ENCODE data around the gene NRAP.
A peak's percentile ranks its signal among the peaks of the same experiment; 100 is the strongest.

NRAP gene

GRCh38 chr10:113609704-113610108 lies 54.1 kb downstream of the NRAP start:
- DNase-seq (ENCODE audit: low spot score), result no peak

DNA sequence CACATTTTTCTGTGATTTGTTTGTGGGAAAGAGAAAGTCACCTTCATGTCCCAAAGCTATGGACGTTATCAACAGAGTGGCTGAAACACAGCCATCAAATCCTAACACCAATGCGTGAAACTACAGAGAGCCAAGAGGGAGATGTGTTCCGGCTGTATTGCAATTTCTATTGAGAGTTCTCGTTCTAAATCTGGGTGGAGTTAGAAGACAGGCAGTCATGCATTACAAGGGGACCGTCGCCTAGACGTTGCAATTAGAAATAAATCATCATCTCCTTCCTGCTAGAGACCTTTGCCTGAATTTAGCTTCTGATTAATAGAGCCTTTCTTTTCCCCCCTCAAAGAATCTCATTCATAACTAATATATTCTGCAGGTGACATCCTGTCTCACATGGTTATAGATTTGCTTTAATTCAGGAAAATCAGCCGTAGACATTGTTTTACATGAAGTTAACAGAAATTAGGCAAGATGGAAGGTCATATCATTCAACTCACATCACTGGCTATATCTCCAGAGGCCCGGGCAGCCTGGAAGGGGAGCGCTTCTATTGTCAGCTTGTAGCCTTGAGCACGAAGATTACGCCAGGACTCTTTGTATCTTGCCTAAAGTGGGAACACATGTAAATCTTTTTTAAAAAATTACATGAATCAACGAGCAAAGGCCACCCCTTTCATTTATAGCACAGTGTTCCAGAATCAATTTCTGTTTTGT lies 58.4 kb downstream of the NRAP start:
- DNase-seq (ENCODE audit: low spot score), result no peak

DNA sequence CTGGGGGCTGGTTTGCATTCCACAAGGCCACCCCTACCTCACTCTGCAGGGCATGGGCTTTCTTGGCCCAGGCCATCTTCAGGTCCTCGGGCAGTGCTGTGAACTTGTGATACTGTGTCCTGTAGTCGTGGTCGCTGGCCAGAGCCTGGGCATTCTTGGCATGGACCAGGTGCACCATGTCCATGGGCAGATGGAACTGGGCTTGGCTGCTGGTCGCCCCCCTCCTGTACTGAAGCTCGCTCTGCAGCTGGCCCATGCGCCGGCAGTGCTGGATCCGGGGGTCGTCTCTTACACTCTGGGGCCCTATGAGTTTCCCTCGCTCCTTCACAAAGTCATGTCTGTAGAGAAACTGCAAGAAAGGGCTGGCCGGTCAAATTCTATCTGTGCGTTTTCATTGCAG lies 59.3 kb downstream of the NRAP start:
- DNase-seq (ENCODE audit: low spot score), result no peak

DNA sequence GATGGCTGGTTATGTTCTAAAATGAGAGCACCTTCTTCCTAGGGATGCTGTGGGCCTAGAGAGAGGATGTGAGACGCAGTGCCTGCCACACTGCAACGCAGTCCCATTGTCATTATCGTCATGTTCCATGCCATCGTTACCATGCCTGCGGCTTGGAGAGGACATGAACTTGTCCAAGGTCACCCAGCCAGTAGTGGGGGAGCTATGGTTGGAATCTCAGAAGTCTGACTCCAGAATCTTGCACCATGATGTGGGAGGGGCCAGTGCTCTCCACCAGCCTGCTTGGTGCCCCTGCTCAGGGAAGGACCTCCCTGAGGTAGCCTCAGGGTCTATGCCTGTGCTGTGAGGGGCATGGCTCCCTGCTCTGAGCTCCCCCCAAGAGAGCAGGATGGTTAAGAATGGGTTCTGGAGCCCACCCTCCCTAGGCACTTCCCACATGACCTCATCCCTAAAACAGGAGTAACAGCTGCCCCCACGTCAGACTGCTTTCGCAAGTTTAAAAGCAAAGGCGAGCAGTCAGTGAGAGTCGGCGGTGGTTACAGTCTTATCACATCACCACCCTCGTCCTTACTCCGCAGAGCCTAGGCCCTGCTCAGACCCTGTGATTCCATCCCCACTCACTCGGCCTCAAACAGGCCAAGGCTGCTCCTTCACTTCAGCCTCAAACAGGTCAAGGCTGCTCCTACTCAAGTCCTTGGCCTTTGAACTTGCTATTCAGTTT lies 60.6 kb downstream of the NRAP start:
- no peak for DNase-seq (ENCODE audit: low spot score)

GRCh38 chr10:113600569-113600968 lies 63.3 kb downstream of the NRAP start:
- DNase-seq (ENCODE audit: low spot score), result no peak

GRCh38 chr10:113594652-113595051 lies 69.2 kb downstream of the NRAP start:
- no peak for DNase-seq (ENCODE audit: low spot score)

GRCh38 chr10:113592380-113592779 lies 71.5 kb downstream of the NRAP start:
- DNase-seq (ENCODE audit: low spot score), result no peak

DNA sequence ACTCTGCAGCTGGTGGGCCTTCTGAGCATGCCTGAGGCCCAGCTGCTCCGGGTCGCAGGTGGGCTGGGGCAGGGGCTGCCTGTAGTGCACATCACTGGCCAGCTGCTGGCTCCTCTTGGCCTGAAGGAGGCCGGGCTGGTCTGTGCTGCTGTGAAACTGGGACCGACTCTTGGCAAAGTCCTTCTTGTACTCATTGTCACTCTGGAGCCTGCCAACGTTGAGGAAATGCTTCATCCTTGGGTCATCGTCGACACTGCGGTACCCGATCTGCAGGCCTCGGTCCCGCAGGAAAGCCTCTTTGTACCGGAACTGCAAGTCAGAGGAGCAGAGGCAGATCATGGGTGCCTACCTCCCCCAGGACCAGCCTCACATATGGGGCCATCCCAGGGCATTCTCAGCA lies 73.3 kb downstream of the NRAP start:
- DNase-seq (ENCODE audit: low spot score), result no peak

- DNase-seq (ENCODE audit: low spot score), result no peak
These were observed 74.6 kb downstream of the NRAP start for GRCh38 chr10:113589201-113589770.

- DNase-seq (ENCODE audit: low spot score), result no peak
These were observed 77.9 kb downstream of the NRAP start for GRCh38 chr10:113585949-113586348.

DNA sequence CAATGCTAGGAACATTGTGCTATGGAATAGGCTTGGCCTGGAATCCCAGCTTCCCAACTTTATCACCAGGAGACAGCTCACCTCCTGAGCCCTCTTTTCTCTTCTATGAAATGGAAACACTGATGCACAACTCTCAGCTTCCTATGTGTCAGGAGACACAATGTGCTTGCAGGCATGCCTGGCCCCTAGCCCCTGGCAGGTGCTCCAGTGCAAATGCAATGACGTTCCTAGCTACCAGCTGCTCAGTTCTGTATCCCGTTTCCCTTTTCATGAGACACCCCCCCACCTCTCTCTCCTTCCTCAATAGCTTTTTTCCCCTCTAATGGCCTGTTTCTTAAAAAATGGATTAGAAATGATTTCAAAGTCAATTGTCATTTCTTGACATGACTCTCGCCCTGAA lies 80.3 kb downstream of the NRAP start:
- no peak for DNase-seq (ENCODE audit: low spot score)

DNA sequence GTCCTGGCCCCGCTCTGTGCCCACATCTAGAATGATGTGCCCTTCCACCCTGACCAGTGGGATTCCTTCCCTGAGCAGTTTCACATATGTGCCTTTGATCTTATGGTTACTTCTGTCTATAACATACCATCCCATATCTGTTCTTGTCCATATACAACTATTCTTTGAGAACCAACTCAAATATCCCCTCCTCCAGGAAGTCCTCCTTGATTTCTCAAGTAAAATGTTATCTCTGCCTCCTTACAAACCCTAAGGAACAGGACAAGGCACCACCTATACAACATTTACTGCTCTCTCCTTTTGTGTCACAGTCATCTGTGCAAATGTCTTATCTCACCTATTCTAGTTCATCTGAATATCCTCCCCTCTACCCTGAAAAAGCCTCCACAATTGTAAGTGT lies 82.7 kb downstream of the NRAP start:
- no peak for DNase-seq (ENCODE audit: low spot score)

GRCh38 chr10:113578773-113579172 lies 85.1 kb downstream of the NRAP start:
- no peak for DNase-seq (ENCODE audit: low spot score)

DNA sequence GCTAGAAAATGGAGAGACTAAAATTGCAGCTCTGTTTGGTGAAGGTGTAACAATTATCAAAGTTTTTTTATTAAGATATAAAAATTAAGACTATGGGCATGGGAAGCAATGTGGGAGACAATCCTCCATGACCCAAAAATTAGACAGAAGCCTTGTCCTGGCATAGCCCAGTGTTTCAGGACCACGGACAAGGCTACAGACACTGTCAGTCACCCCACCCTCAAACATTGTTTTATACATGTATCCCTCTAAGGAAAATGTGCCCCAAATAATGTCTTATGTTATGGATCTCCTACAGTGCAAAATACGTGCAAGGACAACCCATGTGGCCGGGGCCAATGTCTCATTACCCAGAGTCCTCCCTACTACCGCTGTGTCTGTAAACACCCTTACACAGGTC lies 87.0 kb downstream of the NRAP start:
- DNase-seq (ENCODE audit: low spot score), result no peak

DNA sequence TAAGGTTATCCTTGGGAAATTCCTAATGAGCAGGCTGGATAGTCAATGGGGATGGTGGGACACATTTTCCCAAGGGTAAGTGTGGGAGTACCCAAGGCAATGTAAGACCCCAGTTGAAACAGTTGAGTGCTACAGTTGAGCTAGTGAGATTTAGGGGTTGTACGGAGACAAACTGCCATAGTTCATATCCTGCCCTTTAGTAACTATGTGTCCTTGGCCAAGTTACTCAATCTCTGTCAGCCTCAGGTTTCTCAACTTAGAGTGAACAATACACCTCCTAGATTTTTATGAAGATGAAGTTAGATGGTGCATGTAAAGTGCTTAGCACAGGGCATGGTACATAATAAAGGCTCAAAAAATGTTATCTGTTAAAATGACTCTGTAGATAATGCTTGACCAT lies 90.5 kb downstream of the NRAP start:
- DNase-seq (ENCODE audit: low spot score), result no peak

DNA sequence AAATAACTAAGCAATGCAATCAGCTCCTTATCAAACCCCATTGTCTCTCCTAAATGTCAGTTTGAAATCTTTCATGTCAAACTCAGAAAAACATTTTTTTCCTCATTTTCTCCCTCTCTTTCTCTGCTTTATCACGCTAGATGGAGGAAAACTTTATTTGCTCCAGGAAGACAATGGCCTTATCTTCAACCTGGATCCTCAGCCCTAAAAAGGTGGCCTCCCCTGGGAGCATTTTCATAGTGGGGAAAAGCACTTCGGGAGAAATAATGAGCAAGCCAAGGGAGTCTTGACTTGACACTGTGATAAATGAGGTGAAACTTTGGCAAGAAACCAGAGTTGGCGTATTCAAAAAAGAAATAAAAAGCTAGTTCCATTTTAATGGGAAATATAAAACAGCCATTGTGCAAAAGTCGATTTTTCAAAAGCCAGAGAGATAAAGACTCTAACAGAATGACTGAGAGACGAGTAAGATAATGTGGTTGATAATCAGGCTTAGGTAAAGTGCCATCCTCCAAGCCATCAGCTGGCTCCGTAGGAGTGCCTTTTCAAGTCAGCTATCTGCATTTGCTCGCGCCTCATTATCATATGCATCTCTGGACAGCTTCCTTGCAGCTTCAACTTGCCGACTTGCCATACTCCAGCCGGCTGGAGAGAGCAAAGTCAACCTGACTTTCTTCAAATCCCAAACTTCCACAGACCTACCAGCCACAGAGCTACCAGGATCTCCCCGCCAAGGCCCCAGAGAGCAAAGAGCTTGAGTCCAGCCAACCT lies 91.1 kb downstream of the NRAP start:
- DNase-seq (ENCODE audit: low spot score), result no peak

DNA sequence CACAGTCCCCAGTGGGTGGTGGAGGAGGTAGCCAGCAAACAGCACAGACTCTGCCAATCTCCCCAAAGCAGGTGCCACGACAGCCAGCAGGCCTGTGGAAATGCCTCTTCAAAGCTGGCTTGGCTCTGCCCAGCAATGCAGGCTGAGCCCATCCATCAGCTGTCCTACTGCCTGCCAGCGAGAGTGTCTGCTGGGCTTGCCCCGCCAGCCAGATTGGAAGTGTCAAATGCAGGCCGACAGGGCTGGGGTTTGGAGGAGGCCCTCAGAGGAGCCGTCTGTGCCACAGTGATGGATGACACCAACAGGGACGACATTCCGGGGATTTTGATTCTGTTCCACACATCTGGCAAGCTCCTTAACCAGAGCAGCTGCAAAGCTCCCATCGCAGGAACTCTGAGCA lies 94.3 kb downstream of the NRAP start:
- DNase-seq (ENCODE audit: low spot score), result no peak

GRCh38 chr10:113566888-113567287 lies 97.0 kb downstream of the NRAP start:
- no peak for DNase-seq (ENCODE audit: low spot score)

DNA sequence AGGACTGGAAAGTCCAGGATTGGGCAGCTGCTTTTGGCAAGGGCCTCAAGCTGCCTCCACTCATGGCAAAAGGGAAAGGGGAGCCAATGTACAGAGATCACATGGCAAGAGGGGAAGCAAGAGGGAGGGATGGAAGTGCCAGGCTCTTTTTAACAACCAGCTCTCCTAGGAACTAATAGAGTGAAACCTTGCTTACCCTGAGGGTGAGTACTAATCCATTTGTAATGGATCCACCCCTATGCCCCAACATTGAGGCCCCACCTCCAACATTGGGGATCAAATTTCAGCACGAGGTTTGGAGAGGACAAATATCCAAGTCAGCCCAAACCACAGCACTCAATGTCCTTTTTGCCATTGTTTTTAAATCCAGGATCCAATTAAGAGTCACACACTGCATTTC lies 98.5 kb downstream of the NRAP start:
- DNase-seq (ENCODE audit: low spot score), result no peak

DNA sequence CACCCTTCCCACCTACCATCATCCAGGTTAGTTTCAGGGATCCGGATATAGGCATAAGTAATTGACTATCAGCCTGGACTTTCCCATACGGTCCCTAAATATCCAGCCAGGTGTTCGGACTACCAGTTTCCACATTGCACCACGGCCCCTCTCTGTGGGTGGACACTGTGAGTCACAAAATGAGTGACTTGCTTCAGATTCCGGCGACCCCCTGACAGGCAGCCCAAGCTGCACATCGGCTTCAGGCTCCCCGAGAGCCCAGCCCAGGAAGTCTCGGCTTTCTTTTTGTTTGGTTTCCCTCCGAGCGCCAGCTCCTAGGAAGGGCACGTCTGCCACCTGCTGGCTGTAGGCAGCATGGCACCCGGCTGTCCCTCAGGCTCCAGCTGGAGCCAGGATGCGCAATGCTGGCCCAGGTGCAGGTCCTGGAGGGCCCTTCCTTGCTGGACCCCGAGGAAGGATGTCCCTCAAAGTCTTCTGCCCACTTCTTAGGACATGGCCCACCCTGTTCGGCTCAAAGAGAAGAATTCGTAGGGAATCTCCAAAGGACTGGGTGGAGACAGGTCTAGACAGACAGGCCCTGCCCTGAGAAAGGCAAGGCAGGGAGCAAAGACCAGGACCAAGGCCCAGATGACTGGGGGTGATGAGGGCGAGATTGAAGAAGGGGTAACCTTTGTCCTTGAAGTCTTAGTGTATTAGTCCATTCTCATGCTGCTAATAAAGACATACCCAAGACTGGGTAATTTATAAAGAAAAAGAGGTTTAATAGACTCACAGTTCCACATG lies 100.3 kb downstream of the NRAP start:
- peak; percentile 51 for DNase-seq (ENCODE audit: low spot score)

GRCh38 chr10:113562704-113563103 lies 101.1 kb downstream of the NRAP start:
- no peak for DNase-seq (ENCODE audit: low spot score)

DNA sequence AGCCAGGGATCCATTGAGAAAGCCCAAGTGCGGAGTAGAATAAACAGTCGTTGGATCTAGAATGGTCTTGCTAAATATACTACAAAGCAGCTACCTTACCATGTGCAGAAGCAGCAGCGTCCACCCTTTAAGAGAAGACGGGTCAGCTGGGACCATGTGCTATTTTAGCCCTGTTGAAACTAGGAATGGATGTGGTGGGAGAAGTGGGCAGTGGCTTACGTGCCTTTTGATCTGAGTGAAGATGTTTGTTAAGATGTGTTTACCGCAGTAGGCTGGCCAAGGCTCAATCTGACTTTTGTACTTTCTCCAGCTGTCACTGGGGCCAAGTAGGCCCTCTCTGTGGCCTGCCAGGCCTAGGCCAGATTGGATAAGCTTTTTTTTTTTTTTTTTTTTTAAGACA lies 101.8 kb downstream of the NRAP start:
- DNase-seq (ENCODE audit: low spot score), result no peak

Measured in hematopoietic multipotent progenitor cell treated with erythropoietin and hydrocortisone succinate and interleukin-3 and kit ligand, for 15 days (in vitro differentiated cells).